Liver (tissue), 3 donors: ENCODE results near the gene TCF12.

Experiments used
- GABPA ChIP-seq, 2 donors: IDR thresholded peaks in 1 of 2; conservative IDR thresholded peaks in 1 of 2; 2 replicates each; pipeline ENCODE4 v1.6.1; 2016; ENCODE audit warnings: antibody characterized with exemption in 2 of 2, mild to moderate bottlenecking in 1 of 2, moderate library complexity in 1 of 2
- RAD21 ChIP-seq, 2 donors: IDR thresholded peaks; 2 replicates each; pipeline ENCODE4 v1.6.1; 2016; ENCODE audit warnings: antibody characterized with exemption in 2 of 2, mild to moderate bottlenecking in 2 of 2
- RXRA ChIP-seq, 2 donors: IDR thresholded peaks; 2 replicates each; pipeline ENCODE4 v1.6.1; 2017 to 2018; ENCODE audit warnings: antibody characterized with exemption in 2 of 2, mild to moderate bottlenecking in 1 of 2
- SP1 ChIP-seq: IDR thresholded peaks from 2 replicates; pipeline ENCODE4 v1.6.1; 2018; ENCODE audit warnings: antibody characterized with exemption, mild to moderate bottlenecking
- TAF1 ChIP-seq: conservative IDR thresholded peaks from 2 replicates; pipeline ENCODE4 v1.6.1; 2016; ENCODE audit warnings: antibody characterized with exemption, mild to moderate bottlenecking
- YY1 ChIP-seq: IDR thresholded peaks from 2 replicates; pipeline ENCODE4 v1.6.1; 2016; ENCODE audit warnings: antibody characterized with exemption, mild to moderate bottlenecking
- TF ChIP-seq, protein P1 (sequence below): fragments of 150-350 bp; IDR thresholded peaks from 2 replicates; pipeline ENCODE4 v1.5.1; 2017; ENCODE audit warnings: improper control_type of control experiment, low read depth, low read length; ENCODE audit not compliant: missing input control
- TF ChIP-seq, protein P2 (sequence below): IDR thresholded peaks from 2 replicates; pipeline ENCODE4 v1.6.1; 2016; ENCODE audit warnings: antibody characterized with exemption
- TF ChIP-seq, protein P3 (sequence below): IDR thresholded peaks from 2 replicates; pipeline ENCODE4 v1.6.1; 2016; ENCODE audit warnings: antibody characterized with exemption
- TF ChIP-seq, protein P4 (sequence below): IDR thresholded peaks from 2 replicates; pipeline ENCODE4 v1.6.1; 2016; ENCODE audit warnings: antibody characterized with exemption, mild to moderate bottlenecking
- donor health status: healthy.
- donor health status: healthy.

DNA sequence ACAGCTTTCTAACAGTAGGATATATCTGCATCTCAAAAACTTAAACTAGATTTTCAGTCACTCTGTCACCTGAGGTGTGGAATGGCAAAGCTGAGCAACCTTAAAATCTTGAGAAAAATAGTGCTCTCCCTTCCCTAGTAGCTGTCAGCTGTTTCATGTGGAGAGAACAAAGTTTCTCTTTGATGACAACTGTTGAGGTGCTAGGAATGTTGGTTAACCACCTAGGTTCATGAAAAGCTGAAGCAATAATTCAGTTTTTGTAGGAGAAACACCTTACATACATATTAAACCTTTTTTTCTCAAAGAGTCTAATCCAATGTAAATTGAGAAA lies 40.8 kb downstream of the TCF12 start:
- TF ChIP-seq, protein P1, sequence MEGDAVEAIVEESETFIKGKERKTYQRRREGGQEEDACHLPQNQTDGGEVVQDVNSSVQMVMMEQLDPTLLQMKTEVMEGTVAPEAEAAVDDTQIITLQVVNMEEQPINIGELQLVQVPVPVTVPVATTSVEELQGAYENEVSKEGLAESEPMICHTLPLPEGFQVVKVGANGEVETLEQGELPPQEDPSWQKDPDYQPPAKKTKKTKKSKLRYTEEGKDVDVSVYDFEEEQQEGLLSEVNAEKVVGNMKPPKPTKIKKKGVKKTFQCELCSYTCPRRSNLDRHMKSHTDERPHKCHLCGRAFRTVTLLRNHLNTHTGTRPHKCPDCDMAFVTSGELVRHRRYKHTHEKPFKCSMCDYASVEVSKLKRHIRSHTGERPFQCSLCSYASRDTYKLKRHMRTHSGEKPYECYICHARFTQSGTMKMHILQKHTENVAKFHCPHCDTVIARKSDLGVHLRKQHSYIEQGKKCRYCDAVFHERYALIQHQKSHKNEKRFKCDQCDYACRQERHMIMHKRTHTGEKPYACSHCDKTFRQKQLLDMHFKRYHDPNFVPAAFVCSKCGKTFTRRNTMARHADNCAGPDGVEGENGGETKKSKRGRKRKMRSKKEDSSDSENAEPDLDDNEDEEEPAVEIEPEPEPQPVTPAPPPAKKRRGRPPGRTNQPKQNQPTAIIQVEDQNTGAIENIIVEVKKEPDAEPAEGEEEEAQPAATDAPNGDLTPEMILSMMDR: no peak
- no peak for TF ChIP-seq TAF1
- TF ChIP-seq RXRA (IDR thresholded peaks at IDR 0.05): no peak
- TF ChIP-seq SP1: no peak
- TF ChIP-seq, protein P2, sequence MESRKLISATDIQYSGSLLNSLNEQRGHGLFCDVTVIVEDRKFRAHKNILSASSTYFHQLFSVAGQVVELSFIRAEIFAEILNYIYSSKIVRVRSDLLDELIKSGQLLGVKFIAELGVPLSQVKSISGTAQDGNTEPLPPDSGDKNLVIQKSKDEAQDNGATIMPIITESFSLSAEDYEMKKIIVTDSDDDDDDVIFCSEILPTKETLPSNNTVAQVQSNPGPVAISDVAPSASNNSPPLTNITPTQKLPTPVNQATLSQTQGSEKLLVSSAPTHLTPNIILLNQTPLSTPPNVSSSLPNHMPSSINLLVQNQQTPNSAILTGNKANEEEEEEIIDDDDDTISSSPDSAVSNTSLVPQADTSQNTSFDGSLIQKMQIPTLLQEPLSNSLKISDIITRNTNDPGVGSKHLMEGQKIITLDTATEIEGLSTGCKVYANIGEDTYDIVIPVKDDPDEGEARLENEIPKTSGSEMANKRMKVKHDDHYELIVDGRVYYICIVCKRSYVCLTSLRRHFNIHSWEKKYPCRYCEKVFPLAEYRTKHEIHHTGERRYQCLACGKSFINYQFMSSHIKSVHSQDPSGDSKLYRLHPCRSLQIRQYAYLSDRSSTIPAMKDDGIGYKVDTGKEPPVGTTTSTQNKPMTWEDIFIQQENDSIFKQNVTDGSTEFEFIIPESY: no peak
- TF ChIP-seq, protein P3, sequence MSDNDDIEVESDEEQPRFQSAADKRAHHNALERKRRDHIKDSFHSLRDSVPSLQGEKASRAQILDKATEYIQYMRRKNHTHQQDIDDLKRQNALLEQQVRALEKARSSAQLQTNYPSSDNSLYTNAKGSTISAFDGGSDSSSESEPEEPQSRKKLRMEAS: no peak
- no peak for TF ChIP-seq YY1
- TF ChIP-seq, protein P4, sequence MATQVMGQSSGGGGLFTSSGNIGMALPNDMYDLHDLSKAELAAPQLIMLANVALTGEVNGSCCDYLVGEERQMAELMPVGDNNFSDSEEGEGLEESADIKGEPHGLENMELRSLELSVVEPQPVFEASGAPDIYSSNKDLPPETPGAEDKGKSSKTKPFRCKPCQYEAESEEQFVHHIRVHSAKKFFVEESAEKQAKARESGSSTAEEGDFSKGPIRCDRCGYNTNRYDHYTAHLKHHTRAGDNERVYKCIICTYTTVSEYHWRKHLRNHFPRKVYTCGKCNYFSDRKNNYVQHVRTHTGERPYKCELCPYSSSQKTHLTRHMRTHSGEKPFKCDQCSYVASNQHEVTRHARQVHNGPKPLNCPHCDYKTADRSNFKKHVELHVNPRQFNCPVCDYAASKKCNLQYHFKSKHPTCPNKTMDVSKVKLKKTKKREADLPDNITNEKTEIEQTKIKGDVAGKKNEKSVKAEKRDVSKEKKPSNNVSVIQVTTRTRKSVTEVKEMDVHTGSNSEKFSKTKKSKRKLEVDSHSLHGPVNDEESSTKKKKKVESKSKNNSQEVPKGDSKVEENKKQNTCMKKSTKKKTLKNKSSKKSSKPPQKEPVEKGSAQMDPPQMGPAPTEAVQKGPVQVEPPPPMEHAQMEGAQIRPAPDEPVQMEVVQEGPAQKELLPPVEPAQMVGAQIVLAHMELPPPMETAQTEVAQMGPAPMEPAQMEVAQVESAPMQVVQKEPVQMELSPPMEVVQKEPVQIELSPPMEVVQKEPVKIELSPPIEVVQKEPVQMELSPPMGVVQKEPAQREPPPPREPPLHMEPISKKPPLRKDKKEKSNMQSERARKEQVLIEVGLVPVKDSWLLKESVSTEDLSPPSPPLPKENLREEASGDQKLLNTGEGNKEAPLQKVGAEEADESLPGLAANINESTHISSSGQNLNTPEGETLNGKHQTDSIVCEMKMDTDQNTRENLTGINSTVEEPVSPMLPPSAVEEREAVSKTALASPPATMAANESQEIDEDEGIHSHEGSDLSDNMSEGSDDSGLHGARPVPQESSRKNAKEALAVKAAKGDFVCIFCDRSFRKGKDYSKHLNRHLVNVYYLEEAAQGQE: no peak
- TF ChIP-seq RAD21 (IDR thresholded peaks at IDR 0.05): no peak
- no peak for TF ChIP-seq GABPA (IDR thresholded peaks at IDR 0.05 in 1 of 2, conservative IDR thresholded peaks at IDR 0.05 in 1 of 2)
